HG03571 (cell line): Measurements from ENCODE around the gene MARCHF10.
"Not testable (repeated sequence)": the region's sequence is repeated elsewhere in the genome, so short reads cannot be mapped to it uniquely, and the experiment has no call there.

Source experiments
- ATAC-seq: cut with Tn5 transposase; IDR thresholded peaks from one replicate; pipeline ENCODE4 v1.9.1; 2021; ENCODE audit not compliant: unreplicated experiment

Gene MARCHF10

DNA sequence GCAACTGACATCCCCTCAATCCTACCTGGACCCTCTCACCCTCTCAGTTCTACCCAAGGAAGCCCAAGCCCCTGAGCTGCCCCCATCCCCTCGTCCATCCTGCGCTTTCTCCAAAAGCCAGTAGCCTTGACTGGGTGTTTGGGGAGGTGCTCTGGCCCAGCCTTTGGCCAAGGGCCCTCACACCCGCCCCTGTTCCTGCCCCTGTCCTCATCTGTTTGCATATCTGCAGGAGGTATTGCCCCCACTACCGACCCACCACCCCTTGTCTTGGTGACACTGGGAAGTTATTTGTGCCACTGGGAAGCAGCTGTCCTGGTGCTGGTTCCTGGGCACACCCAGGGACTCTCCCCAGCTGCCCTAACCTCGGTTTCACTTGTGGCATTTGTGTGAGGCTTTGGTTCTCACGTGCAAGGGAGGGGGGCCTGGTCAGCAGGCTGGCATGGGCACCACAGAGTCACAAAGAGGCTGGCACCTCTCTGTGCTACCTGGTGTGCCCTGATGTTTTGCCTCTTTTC is 105.3 kb downstream of the MARCHF10 start:
- ATAC-seq, result no peak

DNA sequence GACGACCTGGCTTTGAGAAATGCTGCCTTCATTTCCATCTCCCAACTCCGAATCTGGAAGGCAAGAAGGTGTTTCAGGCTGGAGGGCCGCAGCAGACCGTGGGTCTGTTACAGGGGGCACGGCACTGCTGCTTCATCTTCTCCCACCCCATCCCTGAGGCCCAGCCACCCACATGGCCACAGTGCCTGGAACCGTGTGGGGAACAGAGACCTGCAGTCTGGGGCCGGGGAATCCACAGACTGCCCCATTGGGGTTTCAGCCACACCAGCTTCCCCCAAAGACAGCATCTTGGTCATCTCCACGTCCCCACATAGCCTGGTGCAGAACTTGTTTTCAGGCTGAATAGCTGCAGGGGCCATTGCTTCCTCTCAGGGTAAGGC is 106.4 kb downstream of the MARCHF10 start:
- ATAC-seq, result no peak

DNA sequence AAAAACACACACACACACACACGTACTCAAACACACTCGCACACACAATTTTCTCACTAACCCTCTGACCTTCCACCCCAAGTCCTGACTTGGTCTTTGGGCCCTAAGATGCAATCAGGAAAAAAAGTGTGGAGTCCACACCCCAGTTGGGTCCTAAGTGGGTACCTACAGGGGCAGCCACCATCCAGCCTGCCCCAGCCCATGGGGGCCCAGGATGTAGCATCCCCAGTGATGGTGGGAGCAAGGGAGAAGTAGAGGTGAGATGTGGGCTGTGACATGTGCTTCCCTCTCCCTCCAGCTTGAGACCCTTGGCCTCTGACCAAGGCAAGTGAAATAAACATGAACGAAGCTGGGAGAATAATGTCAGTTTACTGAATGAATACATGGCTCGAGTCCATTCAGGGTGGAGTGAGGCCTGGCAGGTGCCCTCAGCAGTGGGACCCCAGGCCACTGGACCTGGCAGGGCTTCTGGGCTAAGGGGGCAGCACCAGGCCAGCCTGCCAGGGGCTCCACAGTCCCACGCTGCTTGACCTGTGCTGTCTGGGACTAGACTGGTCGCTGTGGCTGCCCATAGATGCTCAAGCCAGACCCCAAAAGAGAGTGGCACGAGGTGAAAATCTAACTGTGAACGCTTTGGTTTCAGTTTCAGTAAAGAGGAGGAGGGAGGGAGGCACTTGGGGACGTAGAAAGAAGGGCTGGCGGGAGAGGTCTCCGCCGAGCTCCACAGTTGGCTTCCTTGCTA is 107.0 kb downstream of the MARCHF10 start:
- no peak for ATAC-seq

DNA sequence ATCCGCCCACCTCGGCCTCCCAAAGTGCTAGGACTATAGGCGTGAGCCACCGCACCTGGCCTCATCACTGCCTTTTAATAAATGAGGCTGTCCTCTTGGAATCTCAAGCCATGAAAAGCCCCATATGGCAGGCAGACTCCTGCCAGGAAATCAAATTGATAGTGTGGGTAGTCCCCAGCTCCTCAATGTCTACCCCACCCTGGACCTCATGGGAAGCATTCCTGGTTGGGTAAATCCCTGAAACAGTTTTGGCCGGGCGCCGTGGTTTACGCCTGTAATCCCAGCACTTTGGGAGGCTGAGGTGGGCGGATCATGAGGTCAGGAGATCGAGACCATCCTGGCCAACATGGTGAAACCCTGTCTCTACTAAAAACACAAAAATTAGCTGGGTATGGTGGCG is 109.7 kb downstream of the MARCHF10 start:
- not testable (repeated sequence) for ATAC-seq

DNA sequence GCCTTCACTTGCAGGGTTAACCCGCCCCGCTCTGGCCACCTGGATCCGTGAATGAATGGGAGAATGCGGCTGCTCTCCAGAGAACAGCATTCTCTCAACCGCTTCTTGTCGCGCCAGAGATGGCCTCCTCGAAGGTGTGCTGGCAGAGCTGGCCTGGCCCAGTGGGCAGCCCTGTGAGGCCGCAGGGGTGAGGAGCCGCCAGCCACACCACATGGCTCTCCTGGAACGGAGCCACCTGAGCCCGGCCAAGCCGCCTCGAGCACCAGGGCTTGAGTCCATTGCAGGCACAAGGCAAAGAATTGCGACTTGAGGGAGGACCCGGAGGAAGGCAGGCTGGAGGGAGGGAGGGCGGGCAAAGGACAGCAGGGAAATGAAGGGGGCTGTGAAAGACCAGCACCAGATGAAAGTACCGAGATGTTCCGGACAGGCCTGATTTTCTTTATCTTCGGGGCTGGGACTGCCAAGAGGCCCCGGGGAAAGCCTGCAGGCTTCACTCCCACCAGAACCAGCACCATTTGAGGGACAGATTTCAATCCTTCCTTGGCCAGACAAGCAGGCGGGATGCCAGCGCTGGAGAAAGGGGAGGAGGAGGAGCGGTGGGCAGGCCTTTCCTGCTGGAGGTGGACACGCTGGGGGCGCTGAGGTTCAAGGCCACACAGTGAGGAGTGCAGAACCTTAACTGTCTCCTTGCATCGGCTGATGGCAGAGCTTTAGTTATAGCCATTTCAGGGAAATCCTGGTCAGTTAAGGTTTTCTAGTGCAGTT is 111.2 kb downstream of the MARCHF10 start:
- ATAC-seq, result no peak

DNA sequence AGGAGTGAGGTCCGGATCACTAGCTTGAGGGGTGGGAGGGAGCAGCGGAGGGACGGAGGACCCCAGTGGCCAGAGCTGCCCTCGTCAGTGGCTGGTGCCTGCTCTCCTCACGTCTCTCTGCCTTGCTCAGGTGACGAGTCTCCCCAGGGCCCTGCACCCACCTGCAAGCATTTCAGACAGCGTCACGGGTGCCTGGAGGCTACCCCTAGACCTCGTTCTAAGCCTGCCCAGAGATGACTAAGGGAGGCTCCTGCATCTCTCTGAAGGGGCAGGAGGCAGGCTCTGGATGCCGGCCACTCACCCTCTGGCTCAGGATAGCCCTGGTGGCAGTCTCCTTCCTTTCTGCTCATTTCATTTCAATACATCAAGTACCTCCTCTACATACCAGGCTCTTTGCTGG is 111.9 kb downstream of the MARCHF10 start:
- no peak for ATAC-seq

DNA sequence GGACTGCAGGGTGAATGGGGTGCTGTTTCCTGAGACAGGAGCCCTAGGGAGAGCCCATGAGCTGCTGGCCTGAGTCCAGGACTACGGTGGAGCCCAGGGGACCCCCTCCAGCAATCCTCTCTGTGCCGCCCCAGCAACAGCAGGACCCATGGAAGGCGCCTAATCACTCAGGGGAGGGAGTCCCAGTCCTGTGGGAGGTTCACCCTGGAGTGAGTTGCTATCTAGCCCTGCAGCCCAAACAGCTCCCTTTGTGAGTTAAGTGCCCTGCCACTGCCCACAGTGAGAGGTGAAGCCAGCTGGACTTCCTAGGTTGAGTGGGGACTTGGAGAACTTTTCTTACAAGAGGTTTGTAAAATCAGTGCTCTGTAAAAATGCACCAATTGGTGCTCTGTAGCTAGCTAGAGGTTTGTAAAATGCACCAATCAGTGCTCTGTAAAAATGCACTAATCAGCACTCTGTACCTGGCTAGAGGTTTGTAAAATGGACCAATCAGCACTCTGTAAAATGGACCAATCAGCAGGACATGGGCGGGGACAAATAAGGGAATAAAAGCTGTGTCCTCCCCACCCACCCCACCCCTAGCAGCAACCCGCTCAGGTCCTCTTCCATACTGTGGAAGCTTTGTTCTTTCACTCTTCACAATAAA is 112.9 kb downstream of the MARCHF10 start:
- not testable (repeated sequence) for ATAC-seq

DNA sequence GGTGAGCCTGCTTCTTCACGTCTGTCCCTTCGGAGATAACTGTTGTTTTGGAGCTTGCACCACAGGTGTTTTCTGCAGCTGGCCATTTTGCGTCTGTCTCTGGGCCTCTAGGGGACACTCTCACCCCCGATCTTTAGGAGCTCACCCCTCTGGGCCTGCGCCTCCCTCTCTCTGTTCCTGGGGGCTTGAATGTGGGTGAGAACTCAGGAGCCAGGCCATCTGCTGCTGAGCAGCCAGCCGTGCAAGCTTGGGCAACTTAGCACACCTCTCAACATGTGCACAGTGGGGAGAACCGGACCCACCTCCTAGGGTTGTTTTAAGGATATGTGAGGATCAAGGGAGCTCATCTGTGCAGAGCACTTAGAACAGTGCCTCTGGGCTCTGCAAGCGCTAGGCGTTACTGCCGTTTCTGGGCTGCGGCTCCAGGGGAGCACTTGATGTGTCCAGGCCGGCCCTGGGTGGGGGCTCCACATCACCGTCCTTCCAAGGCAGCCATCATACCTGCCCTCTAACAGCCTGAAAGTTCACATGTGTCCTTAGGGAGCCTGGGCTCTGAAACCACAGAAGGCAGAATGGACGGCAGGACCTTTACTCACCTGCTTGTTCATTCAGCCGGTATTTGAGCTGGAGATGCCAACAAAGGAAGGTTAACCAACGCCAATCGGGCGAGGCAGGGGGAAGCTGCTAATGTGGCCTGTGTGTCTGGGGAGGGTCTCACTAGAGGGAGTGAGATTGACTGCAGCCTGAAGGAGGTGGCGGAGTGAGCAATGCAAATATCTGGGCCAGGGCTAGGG is 114.3 kb downstream of the MARCHF10 start:
- no peak for ATAC-seq

DNA sequence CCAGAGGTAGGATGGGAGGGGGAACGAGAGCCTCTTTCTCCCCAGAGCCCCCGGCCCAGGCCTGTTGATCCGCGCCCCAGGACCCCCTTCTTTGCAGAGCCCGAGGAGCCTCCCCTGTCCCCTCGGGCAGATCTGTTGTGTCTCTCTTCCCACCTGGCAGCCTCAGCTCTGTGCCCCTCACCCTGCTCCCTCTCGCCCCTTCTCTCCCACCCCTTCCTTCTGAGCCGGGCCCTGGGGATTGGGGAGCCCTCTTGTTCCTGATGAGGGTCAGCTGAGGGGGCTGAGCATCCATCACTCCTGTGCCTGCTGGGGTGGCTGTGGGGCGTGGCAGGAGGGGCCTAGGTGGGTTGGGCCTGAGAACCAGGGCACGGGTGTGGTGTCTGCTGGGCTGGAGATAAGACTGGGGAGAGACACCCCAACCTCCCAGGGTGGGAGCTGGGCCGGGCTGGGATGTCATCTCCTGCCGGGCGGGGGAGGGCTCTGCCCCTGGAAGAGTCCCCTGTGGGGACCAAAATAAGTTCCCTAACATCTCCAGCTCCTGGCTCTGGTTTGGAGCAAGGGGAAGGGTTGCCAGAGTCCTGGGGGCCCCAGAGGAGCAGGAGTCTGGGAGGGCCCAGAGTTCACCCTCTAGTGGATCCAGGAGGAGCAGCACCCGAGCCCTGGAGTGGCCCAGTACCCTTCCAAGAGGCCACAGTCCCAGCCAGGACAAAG is 115.2 kb downstream of the MARCHF10 start:
- ATAC-seq, result no peak

DNA sequence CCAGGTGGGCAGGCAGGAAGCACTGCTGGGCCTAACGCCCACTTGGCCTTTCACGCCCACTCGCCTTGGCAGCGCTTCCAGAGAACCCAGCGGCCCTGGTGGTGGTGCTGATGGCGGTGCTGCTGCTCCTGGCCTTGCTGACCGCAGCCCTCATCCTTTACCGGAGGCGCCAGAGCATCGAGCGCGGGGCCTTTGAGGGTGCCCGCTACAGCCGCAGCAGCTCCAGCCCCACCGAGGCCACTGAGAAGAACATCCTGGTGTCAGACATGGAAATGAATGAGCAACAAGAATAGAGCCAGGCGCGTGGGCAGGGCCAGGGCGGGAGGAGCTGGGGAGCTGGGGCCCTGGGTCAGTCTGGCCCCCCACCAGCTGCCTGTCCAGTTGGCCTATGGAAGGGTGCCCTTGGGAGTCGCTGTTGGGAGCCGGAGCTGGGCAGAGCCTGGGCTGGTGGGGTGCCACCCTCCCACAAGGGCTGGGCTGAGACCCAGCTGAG is 115.9 kb downstream of the MARCHF10 start:
- no peak for ATAC-seq

DNA sequence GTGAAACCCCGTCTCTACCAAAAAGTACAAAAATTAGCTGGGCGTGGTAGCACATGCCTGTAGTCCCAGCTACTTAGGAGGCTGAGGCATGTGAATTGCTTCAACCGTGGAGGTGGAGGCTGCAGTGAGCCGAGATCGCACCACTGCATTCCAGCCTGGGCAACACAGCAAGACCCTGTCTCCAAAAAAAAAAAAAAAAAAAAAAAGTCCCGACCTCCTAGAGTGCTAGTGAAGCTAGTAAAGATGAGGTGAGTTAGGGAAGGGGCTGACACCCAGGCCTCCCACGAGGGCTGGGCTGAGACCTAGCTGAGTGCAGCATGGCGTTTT is 116.6 kb downstream of the MARCHF10 start:
- ATAC-seq, result not testable (repeated sequence)

DNA sequence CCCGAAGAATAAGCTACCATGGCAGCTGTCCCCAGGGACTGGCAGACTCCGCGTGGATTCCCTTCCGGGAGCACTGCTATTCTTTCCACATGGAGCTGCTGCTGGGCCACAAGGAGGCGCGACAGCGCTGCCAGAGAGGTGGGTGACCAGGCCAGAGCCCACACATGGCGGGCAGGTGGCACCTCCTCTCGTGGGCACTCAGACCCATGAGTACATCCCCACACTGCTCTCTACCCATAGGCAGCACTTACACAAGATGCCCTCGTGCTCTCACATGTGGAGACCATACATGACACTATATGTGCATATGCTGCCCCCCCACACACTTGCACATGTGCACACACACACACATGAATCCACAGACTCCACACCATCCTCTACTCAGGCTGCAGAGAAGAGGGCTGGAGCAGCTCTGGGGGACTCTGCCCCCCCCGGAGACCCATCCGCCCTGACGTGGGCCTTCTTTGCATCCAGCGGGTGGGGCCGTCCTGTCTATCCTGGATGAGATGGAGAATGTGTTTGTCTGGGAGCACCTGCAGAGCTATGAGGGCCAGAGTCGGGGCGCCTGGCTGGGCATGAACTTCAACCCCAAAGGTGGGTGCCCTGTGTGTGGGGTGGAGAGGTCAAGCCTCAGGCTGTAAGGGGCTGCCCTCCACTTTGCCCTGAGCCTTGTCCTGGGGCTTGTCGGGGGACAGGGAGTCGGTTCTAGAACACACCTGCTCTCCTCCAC is 117.8 kb downstream of the MARCHF10 start:
- ATAC-seq, result no peak

DNA sequence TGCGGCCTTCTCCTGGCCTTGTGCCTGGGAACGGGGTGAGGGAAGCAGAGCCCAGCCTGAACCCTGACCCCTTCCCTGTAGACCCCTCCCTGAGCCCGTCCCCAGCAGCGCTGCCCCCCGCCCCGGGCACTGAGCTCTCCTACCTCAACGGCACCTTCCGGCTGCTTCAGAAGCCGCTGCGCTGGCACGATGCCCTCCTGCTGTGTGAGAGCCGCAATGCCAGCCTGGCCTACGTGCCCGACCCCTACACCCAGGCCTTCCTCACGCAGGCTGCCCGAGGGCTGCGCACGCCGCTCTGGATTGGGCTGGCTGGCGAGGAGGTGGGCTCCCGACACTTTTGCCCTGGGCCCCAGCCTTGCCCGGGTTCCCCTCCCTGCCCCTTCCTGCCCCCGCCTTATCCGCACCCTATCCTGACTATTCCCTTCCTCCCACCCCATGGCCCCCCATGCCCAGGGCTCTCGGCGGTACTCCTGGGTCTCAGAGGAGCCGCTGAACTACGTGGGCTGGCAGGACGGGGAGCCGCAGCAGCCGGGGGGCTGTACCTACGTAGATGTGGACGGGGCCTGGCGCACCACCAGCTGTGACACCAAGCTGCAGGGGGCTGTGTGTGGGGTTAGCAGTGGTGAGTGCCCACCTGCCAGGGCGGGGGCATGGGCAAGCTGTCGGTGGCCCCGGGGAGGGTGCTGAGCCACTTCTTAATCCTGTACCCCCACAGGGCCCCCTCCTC is 118.5 kb downstream of the MARCHF10 start:
- ATAC-seq, result no peak

DNA sequence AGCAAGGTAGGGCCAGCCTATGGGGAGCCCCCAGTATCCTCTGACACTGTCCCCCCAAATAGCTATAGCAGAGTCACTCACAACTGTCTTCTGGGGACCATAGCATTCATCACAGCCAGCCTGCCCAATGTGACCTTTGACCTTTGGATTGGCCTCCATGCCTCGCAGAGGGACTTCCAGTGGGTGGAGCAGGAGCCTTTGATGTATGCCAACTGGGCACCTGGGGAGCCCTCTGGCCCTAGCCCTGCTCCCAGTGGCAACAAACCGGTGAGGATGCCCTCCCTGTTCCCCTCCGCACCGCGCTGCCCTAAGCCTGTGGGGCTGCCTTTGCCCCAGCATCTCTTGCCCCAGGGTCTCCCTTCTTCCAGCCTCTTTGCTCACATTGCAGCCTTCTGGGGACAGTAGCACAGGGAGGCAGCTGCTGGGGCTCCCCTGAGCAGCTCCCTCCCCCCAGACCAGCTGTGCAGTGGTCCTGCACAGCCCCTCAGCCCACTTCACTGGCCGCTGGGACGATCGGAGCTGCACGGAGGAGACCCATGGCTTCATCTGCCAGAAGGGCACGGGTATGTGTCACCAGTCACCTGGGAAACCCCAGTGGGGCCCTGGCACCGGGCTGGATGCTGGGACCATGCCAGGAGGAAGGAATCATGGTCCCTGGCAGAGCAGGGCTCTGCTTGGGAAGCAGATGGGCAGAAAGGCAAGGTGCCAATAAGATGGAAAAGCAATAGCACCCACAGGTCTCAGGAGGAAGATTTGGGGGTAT is 119.5 kb downstream of the MARCHF10 start:
- ATAC-seq, result no peak

DNA sequence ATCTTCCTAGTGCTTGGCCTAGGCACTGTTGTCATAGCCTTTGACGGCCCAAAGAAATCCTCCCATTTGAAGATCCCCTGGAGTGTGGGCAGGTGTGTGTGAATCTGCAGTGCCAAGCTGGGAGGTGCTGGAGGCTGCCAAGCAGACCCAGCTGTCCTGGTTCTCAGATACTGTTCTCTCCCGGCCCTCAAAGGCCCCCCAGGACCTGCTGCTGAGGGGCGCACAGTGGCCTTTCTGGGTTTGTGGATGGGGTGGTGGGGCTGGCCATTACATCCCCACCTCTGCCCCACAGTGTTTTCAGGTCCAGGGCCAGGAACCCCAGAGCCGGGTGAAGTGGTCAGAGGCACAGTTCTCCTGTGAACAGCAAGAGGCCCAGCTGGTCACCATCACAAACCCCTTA is 120.1 kb downstream of the MARCHF10 start:
- ATAC-seq, result no peak

DNA sequence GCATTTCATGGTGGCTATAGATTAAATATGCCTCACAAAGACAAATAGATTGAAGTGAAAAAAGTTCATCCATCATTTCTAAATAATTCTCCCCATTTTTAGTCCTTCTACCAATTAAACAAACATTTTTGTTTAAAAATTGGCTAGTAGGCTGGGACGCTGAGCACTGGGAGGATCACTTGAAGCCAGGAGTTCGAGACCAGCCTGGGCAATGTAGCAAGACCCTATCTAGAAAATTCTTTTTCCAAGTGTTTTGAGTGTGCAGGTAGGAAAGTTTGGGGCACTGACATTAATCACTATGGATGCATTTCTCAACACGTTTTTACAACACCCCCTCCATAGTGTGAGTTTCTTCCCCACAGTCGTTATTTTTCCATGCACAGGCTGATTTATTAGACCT is 123.9 kb downstream of the MARCHF10 start:
- ATAC-seq, result no peak

DNA sequence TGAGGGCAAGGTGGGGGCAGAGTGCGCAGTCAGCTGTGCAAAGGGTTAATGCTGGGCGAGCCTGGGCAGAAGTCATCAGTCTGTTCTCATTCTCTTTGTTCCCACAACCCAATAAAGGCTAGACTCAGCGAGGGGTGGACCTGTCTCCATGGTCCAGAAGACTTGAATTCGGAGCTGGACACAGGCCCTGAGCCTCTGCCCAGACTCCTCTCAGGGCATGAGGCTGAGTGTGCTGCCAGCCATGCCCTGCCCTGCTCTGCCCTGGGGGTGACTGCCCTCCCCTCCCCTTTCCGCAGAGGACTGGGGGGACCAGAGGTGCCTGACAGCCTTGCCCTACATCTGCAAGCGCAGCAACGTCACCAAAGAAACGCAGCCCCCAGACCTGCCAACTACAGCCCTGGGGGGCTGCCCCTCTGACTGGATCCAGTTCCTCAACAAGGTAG is 126.2 kb downstream of the MARCHF10 start:
- no peak for ATAC-seq
